Measurements from ENCODE around the gene TMPRSS13. TPM values are rescaled to one million over a fixed set of nuclear protein-coding genes. Genes with fewer than 3 reads are reported as not detected.

TMPRSS13 gene
- total and polyA plus RNA-seq, 9 of the 15 experiments (the other 6 are each of a cell fraction or from before 2014, with no cell fraction given) = 0.11 to 0.29 (median 0.15) TPM

DNA sequence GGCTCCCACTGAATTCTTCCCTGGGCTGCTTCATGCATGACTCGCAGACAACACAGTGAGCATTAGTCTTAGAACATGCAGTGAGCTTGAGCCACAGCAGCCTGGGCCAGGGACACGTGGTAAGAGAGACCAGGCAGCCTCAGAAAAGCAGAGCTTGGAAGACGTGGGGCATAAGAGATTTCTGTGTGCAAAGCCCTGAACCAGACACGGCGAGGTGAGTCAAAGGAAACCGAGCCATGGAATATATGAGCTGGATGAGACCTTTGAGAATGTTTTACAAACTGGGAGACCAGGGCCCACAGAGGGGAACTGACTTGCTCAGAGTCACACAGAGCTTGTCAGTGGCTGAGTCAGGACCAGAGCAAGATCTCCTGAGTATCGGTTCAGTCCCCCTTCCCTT, 44.2 kb downstream of the TMPRSS13 start (continued):
- TF ChIP-seq, protein P1, sequence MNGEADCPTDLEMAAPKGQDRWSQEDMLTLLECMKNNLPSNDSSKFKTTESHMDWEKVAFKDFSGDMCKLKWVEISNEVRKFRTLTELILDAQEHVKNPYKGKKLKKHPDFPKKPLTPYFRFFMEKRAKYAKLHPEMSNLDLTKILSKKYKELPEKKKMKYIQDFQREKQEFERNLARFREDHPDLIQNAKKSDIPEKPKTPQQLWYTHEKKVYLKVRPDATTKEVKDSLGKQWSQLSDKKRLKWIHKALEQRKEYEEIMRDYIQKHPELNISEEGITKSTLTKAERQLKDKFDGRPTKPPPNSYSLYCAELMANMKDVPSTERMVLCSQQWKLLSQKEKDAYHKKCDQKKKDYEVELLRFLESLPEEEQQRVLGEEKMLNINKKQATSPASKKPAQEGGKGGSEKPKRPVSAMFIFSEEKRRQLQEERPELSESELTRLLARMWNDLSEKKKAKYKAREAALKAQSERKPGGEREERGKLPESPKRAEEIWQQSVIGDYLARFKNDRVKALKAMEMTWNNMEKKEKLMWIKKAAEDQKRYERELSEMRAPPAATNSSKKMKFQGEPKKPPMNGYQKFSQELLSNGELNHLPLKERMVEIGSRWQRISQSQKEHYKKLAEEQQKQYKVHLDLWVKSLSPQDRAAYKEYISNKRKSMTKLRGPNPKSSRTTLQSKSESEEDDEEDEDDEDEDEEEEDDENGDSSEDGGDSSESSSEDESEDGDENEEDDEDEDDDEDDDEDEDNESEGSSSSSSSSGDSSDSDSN (IDR thresholded peaks at IDR 0.05; ENCODE audit: borderline replicate concordance in 1 of 2, low read depth in 2 of 2, low read length in 2 of 2) = no peak
- TF ChIP-seq STAT5B (CRISPR knock-in tag; IDR thresholded peaks at IDR 0.05) (no peak), SMAD4 (CRISPR knock-in tag; conservative IDR thresholded peaks at IDR 0.05) (no peak)
- TF ChIP-seq, protein P2, sequence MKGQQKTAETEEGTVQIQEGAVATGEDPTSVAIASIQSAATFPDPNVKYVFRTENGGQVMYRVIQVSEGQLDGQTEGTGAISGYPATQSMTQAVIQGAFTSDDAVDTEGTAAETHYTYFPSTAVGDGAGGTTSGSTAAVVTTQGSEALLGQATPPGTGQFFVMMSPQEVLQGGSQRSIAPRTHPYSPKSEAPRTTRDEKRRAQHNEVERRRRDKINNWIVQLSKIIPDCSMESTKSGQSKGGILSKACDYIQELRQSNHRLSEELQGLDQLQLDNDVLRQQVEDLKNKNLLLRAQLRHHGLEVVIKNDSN (CRISPR knock-in tag; IDR thresholded peaks at IDR 0.05) = no peak

DNA sequence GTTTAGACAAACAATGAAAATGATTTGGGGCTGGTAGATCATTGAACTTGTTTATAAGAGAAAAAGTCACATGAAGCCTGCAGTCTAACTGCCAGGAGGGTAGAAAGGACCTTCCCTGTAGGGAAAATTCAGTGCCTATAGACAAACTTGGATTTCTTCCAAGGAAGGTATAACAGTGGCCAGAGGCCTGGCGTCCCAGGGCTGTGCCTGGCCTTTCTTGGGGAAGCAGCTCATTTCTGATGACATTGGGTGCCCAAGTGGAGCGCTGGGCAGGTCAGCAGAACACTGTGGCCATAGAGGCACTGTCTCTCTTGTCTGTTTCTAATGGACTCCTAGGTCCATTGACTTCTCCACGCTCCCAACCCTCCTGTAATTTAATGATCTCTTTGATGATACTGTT, 46.1 kb downstream of the TMPRSS13 start:
- Histone ChIP-seq H3K9ac (ENCODE audit: insufficient read depth in 1 of 2, low read depth in 2 of 2, low read length in 2 of 2) (no peak overlapping the region), H3K9me1 (ENCODE audit: control insufficient read depth, insufficient read depth, low read length) (no peaks in the 10 kb centered on the region), H3K4me3 (no peak overlapping the region), H3K27me3 (ENCODE audit: control insufficient read depth in 2 of 2, insufficient read depth in 2 of 2, low read length in 2 of 2) (peaks cover 53 to 85% of the 10 kb centered on the region in 2 experiments), H3K27ac (ENCODE audit: extremely low read depth, low read depth, low read length) (no peak overlapping the region), H3K79me2 (ENCODE audit: control insufficient read depth, insufficient read depth, low read length) (no peaks in the 10 kb centered on the region), H4K20me1 (replicated peaks; ENCODE audit: control insufficient read depth, insufficient read depth, low read length) (no peaks in the 10 kb centered on the region; the same call in 1 of the 2 replicates), H2AFZ (ENCODE audit: low read depth, low read length) (no peak overlapping the region), H3K4me1 (replicated peaks in 1 of 2; ENCODE audit: control insufficient read depth in 2 of 2, insufficient read depth in 2 of 2, low read length in 2 of 2) (peaks cover 0 to 7% of the 10 kb centered on the region in 2 experiments; a peak in 3 of 5 replicates), H3K36me3 (ENCODE audit: control insufficient read depth, insufficient read depth, low read length) (no peaks in the 10 kb centered on the region), H3K9me3 (replicated peaks; ENCODE audit: control insufficient read depth, insufficient read depth, low read depth, low read length) (no peaks in the 10 kb centered on the region), H3K4me2 (ENCODE audit: insufficient read depth, low read length) (no peak overlapping the region)
- no TSS peak for BruUV-seq (replicated peaks)
- ChIA-PET POLR2A (interaction anchor here (1.4 kb wide), 1 partner anchor 9 kb away, joined by 4 read pairs; no protein-coding TSS in a partner anchor), CTCF (ENCODE audit: low intra/inter-chr PET ratio) (no interaction called here)
- no peak for TF ChIP-seq ZNF589 (CRISPR knock-in tag; IDR thresholded peaks at IDR 0.05; ENCODE audit: low read depth)
- no peak for TF ChIP-seq PTTG1 (tag; IDR thresholded peaks at IDR 0.05; ENCODE audit: low read depth)
- intact Hi-C loops (cut with micrococcal nuclease) = no loop called here
- in situ Hi-C loops (cut with MboI) = no loop called here
- FAIRE-seq (no peak), DNase-seq (ENCODE audit: extremely low read depth in 1 of 4, low spot score in 3 of 4) (no peak), ATAC-seq (no peak)
- 2% methylated on average over 3 of the region's 3 CpGs for WGBS (ENCODE audit: insufficient coverage, low coverage, missing lambda C conversion rate)

Data from K562 (cell line).